Panc1 (cell line): ENCODE measurements around the gene CCHCR1. TPM values are rescaled to one million over a fixed set of nuclear protein-coding genes. Genes with fewer than 3 reads are reported as not detected.

Experiments
- ATAC-seq: fragments of 200-7000 bp; cut with Tn5 transposase; 2 replicates; pipeline ENCODE4 v1.9.1; 2020; ENCODE audit warnings: mild to moderate bottlenecking, moderate library complexity
- BruUV-seq: library from RNA; stranded (reverse); fragments of 400-500 nt; replicated peaks from 2 replicates; lab custom pipeline; 2021; lab: Mats Ljungman, UMichigan
- CTCF ChIA-PET: fragments of 300-600 bp; sonication (Branson Sonifier 250); formaldehyde crosslinking; loops from one replicate; lab custom pipeline; 2022; ENCODE audit warnings: antibody characterized with exemption; lab: Charles Lee
- POLR2A ChIA-PET: fragments of 300-600 bp; sonication (Branson Sonifier 250); formaldehyde crosslinking; loops from one replicate; lab custom pipeline; 2022; ENCODE audit warnings: antibody characterized with exemption; lab: Charles Lee
- DNase-seq: peaks from one replicate; pipeline ENCODE4 v3.0.0-alpha.2; 2010; ENCODE audit warnings: low read depth, low spot score
- H3K27ac ChIP-seq: 2 replicates; pipeline ENCODE4 v1.5.1; 2011; ENCODE audit warnings: mild to moderate bottlenecking, low read length, inconsistent platforms
- H3K27me3 ChIP-seq: fragments of 200-500 bp; sonication (Bioruptor generic); 2 replicates; pipeline ENCODE4 v1.6.0; 2014; ENCODE audit warnings: low read length, inconsistent platforms; ENCODE audit not compliant: control insufficient read depth, insufficient read depth
- H3K36me3 ChIP-seq: fragments of 200-500 bp; sonication (Bioruptor generic); 2 replicates; pipeline ENCODE4 v1.5.1; 2014; ENCODE audit warnings: inconsistent platforms, mild to moderate bottlenecking, low read length, moderate library complexity; ENCODE audit not compliant: control insufficient read depth, insufficient read depth
- H3K4me1 ChIP-seq: 2 replicates; pipeline ENCODE4 v1.5.1; 2011; ENCODE audit warnings: inconsistent platforms, mild to moderate bottlenecking, low read length, moderate library complexity; ENCODE audit not compliant: control insufficient read depth, insufficient read depth
- H3K4me3 ChIP-seq, 2 experiments: 2 replicates each; pipeline ENCODE4 v1.5.1; 2011 to 2012; ENCODE audit warnings: low read depth in 2 of 2, low read length in 2 of 2, mild to moderate bottlenecking in 2 of 2, inconsistent platforms in 1 of 2, moderate library complexity in 1 of 2
- H3K9me3 ChIP-seq: fragments of 200-500 bp; sonication (Bioruptor generic); 2 replicates; pipeline ENCODE4 v1.5.1; 2014; ENCODE audit warnings: low read depth, mild to moderate bottlenecking, inconsistent platforms, low read length, moderate library complexity; ENCODE audit not compliant: control insufficient read depth, insufficient read depth
- CTCF ChIP-seq: fragments of 450-650 bp; IDR thresholded peaks from 2 replicates; pipeline ENCODE4 v1.5.1; 2017; ENCODE audit warnings: mild to moderate bottlenecking
- POLR2AphosphoS5 ChIP-seq: IDR thresholded peaks from 2 replicates; pipeline ENCODE4 v1.6.1; 2012; ENCODE audit warnings: mild to moderate bottlenecking, low read depth, low read length, moderate library complexity
- REST ChIP-seq, 2 experiments: IDR thresholded peaks; 2 replicates each; pipeline ENCODE4 v1.6.1; 2011 to 2012; ENCODE audit warnings: low read depth in 2 of 2, control low read depth in 1 of 2, low read length in 1 of 2, mild to moderate bottlenecking in 1 of 2, moderate library complexity in 1 of 2; ENCODE audit not compliant: insufficient read depth in 1 of 2
- SIN3A ChIP-seq: IDR thresholded peaks from 2 replicates; pipeline ENCODE4 v1.6.1; 2012; ENCODE audit warnings: low read depth, mild to moderate bottlenecking, low read length, moderate library complexity, borderline replicate concordance; ENCODE audit not compliant: insufficient read depth
- TCF7L2 ChIP-seq: IDR thresholded peaks from 2 replicates; pipeline ENCODE4 v1.6.1; 2011; ENCODE audit warnings: mild to moderate bottlenecking, low read depth, low read length, inconsistent platforms
- in situ Hi-C: cut with HindIII; loops from 2 replicates; pipeline ENCODE4 v1.10.0; 2016; ENCODE audit warnings: low sequenced_read_pairs, low pct_unique_long_range_greater_than_20kb
- intact Hi-C: fragments of 100-400 bp; cut with micrococcal nuclease; formaldehyde crosslinking; loops from one replicate; pipeline ENCODE4 v1.10.0; 2022; ENCODE audit not compliant: unreplicated experiment
- total RNA-seq: library from RNA; stranded (reverse); gene quantifications from one replicate; pipeline ENCODE4 v1.2.1, GENCODE V29; 2021; ENCODE audit not compliant: unreplicated experiment

The CCHCR1 gene
- total RNA-seq, 1 experiment from 2014 or later, result 37.1 TPM

GRCh38 chr6:31114970-31115849 lies 42.4 kb downstream of the CCHCR1 start:
- TF ChIP-seq POLR2AphosphoS5, result no peak
- BruUV-seq, result no TSS peak
- intact Hi-C loops (no loop called here), in situ Hi-C loops (no loop called here)
- Histone ChIP-seq H3K27me3 (no peaks in the 10 kb centered on the region; the same call in 1 of the 2 replicates), H3K27ac (peak overlapping the region; percentile 67), H3K4me3 (peak overlapping the region; percentile 9 to 45; a peak in 3 of 4 replicates), H3K36me3 (no peaks in the 10 kb centered on the region), H3K9me3 (no peaks in the 10 kb centered on the region), H3K4me1 (peaks cover 22% of the 10 kb centered on the region)
- ATAC-seq (peak; percentile 60), DNase-seq (no peak)
- ChIA-PET CTCF (interaction anchor here (1.5 kb wide), 1 partner anchor 28 kb away, joined by 5 read pairs; no protein-coding TSS in a partner anchor), POLR2A (interaction anchor here (0.7 kb wide), 1 partner anchor 395 kb away, joined by 3 read pairs; the partner anchor contains the start of gene TUBB)

- H3K27me3 ChIP-seq, result no peaks in the 10 kb centered on the region; the same call in 1 of the 2 replicates
- ChIA-PET CTCF (interaction anchor here (1.5 kb wide), 1 partner anchor 27 kb away, joined by 5 read pairs; no protein-coding TSS in a partner anchor), POLR2A (no interaction called here)
- ATAC-seq (peak; percentile 88), DNase-seq (peak; percentile 72)
- in situ Hi-C loops, result no loop called here
- no peaks in the 10 kb centered on the region for H3K9me3 ChIP-seq
- H3K4me3 ChIP-seq, result peak within 1 kb of the TSS; percentile 9 to 45; a peak in 3 of 4 replicates
- no TSS peak for BruUV-seq
- no peaks in the 10 kb centered on the region for H3K36me3 ChIP-seq
- peak within 1 kb of the TSS; percentile 67 for H3K27ac ChIP-seq
- TF ChIP-seq TCF7L2 (no peak), SIN3A (no peak), REST (IDR thresholded peaks at IDR 0.05; ENCODE audit: insufficient read depth in 1 of 2, low read depth in 2 of 2, low read length in 1 of 2) (no peak), POLR2AphosphoS5 (no peak; the same call in 1 of the 2 replicates), CTCF (no peak)
- intact Hi-C loops, result no loop called here
- H3K4me1 ChIP-seq, result peaks cover 22% of the 10 kb centered on the region
These were observed 43.1 kb downstream of the CCHCR1 start, which contains the start of gene PSORS1C1 for GRCh38 chr6:31114541-31114878. Gene PSORS1C1 (plus strand): TSS chr6:31114800. CDS start chr6:31129633, 14,833 bp downstream.
